NCI-H2196 (cell line): Measurements from ENCODE around the gene KIRREL1.
"Not testable (repeated sequence)": the region's sequence is repeated elsewhere in the genome, so short reads cannot be mapped to it uniquely, and the experiment has no call there.

Experiments used
- DNase-seq: peaks from one replicate; lab custom pipeline; 2025; ENCODE audit not compliant: unreplicated experiment; lab: John Stamatoyannopoulos, UW

Gene KIRREL1

DNA sequence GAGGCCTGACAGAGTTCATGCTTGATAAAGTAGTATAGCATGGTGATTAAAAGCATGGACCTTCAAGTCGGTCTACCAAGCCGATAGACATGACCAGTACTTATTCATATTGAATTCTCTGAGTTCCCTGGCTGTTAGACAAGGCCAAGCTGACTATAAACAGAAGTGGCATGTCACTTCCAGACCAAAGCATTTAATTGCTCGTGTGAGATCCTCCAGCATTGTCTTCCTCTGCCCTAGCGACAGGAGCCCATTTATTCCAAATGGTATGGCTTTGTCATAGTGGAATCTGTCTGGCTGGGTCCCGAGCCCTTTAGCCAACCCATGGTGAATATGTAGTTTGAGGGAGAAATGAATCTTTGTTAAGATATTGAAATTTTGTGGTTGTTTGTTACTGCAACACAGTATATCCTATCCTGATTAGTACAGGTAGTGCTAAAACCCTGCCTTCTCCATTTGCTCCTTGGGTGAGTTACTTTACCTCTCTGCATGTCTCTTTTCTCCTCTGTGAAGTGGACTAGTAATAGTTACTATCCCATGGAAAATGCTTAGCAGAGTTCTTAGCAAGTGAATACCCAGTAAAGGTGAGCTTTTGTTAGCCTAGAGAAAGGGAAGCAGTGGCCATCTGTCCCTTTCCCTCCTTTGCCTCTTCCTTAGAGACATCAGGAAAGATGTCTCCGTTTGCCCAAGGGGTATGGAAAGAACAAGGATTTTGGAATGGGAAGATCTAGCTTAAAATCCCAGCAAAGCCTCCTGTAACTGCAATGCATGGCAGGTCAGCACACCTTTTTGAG, 109.6 kb downstream of the KIRREL1 start:
- DNase-seq: no peak

DNA sequence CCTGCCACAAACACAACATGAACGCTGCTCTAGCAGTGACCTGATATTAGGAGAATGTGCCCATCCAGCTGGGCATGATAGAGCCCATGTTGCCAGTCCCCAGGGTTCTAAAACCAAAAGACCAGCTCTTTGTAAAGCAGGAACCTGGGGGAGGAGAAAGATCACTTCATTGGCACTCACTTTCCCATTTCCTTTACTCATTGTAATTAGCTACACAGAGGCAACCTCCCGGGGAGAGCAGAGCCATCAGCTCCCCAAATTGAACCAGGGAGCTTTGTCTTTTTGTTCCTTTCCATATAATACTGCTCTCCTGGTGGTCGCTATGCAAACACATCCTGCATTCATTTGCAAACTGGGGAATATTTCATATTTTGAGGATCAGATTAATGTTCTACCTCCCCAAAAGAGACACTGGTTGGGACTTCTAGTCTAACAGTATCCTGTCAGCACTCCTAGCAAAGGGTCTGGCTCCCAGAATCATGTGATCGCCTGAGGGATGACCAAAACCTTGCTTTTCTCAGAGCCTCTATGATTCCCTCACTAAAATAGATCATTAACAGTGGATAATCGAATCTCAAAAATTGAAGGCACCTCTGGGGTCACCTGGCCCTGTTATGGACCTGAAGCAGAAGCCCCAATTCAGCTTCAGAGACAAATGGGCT, 110.5 kb downstream of the KIRREL1 start:
- DNase-seq: no peak

DNA sequence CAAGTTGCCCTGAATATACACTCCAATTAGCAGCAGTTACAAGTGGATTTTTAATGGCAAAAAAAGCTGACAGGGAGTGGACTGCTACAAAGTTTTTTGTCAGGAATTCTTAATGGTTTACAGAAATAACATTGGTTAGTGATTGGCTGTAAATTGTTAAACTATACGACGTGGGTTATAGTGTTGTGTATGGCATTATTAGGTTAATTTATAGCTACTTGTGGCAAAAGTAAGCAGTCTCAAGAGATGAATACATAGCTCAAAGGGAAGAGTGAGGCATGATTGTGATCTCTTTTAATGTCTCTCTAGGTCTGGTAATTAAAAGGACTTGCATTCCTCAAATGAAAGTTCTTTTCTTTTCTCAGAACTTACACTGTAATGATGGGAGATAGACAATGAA, 111.4 kb downstream of the KIRREL1 start:
- no peak for DNase-seq

DNA sequence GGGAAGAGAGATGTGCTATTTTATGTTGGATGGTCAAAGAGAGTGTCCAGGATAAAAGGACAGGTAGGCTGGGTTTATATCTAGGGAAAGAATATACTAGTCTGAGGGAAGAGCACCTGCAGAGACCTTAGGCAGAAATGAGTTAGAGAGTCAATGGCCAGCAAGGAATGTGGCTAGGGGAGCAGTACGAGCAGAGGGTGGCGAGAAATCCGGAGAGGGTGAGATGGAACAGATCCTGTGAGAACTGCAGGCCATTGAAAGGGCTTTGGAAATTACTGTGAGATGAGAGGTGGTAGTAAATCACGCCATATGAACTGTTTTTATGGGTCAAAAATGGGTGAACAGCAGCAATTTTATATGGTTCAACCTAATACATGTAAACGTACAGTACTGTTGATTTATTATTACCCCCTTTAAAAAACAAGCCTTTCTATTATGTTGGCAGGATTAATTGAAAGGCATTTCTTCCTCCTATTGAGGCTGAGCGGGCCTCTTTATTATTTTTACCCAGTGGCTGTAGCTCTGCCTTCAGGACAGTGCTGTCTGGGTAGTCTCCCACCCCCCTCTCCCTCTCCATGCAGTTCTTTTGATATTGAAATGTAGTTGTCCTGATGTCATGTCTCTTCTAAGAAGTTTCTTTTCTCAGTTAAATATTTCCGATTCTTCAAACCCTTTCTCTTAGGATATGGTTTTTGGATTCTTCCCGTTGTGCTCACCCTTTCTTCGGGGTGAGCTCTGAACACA, 112.1 kb downstream of the KIRREL1 start:
- DNase-seq: no peak

DNA sequence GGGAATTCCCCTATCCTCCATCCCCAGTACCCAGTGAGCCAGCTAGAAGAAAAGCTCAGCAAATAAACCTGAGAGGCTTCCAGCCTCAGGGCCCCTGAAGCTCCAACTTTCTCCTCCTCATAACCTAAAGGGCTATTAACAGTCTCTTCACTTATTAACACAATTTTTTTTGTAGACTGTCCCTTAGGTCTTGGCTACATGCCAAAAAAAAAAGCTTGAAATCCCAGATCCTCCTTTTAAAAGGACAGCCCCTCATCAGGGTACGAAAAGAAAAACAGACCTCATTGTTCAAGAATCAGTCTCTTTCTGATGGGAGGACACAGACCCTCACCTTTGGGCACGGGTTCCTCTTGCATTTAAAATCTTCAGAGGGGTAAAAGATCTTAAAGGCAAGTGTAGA, 114.5 kb downstream of the KIRREL1 start:
- no peak for DNase-seq

DNA sequence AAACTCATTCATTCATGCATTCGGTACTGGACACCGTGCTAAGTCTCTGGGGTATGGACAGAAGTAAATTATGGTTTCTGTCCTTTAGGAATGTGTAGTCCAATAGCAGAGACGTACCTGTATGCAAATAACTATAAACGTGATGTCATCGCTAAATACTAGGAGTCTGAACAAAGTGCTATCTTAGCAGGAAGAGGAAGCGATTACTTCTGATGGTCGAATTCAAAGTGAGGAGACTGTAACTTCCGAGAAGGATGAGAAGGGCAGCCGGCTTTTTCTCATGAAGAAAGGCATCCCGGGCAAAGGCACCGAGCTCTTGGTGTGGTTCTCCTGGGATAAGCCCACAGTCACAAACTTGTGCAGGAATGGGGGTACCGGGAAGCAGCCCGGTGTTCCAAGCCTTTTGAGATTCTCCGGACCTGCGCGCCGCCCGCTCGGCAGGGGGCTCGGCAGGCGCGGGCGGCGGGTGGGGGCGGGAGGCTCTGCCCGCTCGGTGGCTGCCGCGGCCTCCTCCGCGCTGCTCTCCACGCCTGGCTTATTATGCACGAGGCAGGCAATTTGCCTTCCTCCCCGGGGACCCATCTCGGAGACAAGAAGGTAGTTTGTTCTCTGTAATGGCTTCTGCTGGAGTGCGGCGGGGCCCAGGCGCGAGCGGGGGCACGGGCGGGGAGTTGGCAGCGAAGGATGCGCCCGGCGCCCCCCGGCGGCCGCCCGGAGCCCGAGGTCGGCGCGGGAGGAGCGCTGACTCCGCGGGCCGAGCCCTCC, 119.7 kb downstream of the KIRREL1 start:
- DNase-seq: no peak

DNA sequence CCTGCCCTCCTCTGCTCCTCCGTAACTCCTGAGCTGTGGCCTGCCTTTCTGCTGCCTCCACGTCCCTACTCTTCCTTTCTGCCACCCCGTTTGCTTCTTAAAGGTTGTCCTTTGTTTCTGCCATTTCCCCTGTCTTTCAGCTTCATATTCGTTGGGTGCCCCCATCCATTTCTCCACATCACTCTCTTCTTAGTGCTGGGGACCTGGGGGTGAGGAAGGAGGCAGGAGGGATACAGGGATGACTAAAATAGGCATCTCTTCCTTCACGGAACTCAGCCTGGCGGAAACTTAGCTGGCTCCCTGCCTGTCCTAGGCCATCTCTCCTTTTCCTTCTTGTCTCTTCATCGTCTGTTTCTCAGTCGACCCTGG, 120.3 kb downstream of the KIRREL1 start:
- no peak for DNase-seq

DNA sequence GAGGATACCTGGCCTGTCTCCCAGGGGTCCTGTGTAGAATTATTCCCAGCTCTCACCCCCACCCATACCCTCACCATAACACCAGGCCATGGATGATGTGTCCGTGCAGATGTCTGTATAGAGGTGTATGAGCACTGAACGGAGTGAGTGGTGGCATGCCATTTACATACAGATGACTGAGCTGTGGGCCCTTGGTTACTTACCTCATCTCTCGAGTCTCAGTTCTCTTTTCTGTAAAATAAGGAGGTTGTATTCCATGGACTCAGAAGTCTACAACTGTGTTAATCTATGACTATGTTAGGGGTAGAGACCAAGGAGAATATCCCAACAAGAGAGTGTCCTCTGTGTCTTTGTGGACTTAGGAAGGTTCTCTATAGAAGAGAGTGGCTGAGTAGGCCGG, 121.7 kb downstream of the KIRREL1 start:
- DNase-seq: no peak

DNA sequence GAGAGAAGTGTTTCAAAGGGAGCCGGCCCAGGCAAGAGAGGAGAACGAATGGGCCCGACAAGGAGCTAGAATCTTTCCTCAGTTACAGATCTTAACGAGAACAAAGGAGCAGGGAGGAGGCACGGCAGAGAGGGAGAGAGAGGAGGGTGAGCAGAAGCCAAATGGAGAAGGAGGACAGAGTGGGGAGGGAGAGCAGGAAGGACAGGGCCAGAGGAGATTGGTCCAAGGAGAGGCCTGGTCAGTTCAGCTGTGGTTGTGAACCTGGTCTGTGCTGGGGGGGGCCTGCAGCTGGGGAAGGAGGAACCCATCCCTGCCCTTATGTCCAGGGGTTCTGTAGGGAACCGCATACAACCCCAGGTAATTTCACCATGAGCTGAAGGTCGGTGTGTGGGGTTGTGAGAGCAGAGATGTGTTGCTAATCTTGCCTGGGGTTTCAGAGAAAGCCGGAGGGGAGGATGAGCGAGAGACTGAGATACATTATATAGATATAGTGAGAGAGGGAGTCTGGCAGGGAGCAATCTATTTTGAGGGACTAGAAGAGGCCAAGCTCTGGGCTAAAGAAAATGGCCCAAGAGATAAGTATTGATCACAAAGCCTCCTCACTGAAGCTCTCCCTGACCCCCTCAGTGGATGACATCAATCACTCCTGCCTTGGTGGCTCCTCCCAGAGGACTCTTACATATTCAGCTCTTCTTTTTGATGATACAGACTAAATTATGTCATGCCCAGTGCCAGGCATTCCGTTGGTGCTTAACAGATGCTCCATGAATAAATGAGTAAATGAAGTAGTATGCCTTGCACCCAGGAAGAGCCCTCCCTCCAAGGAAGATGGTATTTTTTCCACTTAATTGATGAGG, 123.1 kb downstream of the KIRREL1 start:
- no peak for DNase-seq

DNA sequence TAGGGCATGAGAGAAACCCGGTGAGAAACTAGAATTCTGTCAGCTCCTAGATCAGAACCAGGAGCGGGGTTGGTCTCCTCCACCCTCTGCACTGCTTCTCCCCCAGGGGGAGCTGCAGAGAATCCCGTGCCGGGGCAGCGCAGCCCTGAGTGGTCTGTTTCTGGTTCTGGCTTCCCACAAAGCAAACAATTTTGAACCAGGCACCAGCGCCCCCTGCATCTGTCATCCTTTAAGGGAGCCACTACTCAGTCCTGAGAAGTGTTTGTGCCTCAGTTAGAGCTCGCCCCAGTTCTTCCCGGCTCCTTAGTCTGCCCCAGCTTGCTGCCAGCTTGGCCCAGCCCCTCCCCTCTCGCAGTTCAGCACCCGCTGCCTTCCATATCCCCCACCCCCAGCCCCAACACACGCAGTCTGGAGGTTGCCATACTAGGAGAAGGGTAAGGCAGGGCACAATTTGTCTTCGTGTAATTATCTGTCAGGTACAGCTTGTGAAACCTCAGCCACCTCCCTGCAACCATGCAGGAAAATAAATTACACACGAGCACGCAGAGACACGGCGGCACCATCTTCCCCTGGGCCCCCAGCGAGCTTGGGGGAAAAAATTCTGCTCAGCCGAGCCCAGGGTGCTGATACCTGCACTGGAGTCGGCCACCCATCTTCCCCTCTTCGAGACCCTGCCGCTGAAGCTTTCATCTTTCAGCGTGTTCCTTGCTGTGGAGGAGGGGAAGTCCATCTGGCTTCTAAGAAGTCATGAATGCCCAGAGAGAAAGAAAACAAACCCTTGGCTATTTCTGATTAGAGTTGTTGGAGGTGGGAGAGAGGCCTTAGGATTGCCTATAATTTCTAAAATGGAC, 124.6 kb downstream of the KIRREL1 start:
- no peak for DNase-seq

DNA sequence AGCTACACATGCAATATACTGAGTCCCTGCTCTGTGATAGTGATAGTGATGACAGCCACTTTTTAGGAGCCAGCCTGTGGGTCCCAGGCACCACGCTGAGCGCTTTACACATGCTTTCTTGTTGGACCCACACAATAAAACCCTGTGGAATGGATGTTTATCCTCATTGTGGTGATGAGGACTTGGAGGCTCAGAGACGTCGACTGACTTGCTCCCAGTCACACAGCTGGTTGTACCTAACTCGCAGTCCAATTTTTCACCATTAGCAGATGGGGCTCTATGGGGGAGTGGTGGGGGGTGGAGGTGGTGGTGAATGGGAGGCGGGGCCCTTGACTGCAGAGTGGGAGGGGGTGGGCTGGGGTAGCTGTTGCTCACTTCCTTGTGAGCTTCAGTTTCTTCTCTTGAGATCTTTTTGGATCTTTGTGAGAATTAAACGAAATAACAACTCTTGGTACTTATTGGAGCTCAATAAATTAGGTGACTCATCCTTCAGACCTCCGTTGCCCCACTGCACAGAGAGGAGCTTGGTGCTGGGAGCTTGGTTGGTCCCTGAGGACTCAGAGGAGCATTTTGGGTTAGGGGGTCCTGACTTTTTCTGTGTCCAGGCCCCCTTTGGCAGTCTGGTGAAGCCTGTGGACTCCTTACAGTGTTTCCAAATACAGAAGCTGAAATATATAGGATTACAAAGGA, 125.4 kb downstream of the KIRREL1 start:
- DNase-seq: no peak

DNA sequence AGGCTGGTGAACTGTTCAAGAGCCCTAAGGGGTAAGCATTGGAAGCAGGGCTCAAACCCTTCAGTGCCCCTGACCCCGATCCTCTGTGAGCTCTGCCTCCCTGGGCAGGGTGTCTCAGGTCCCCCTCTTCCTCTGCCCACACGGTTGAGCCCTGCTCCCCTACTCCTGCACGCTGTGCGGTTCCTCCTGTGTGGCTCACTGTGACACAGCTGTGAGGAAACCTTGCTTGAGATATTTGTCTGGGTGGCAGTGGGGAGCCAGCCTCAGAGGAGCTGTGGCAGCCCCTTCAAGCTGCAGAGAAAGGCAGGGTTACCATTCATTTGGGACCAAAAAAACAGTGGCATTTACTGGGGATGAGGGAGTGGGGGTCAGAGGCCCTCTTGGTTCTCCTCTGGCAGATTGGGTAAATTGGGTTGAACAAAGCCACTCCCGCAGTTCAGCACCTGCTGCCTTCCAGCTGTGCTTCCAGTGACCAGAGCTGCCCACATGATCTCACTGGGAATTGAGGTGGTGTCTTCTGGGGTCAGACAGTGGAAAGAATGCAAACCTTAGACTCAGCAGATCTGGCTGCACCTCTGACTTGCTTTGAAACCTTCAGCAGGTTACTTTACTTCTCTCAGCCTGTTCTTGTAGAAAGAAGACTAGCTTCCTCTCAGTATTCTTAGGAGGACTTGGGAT, 126.7 kb downstream of the KIRREL1 start:
- DNase-seq: no peak

DNA sequence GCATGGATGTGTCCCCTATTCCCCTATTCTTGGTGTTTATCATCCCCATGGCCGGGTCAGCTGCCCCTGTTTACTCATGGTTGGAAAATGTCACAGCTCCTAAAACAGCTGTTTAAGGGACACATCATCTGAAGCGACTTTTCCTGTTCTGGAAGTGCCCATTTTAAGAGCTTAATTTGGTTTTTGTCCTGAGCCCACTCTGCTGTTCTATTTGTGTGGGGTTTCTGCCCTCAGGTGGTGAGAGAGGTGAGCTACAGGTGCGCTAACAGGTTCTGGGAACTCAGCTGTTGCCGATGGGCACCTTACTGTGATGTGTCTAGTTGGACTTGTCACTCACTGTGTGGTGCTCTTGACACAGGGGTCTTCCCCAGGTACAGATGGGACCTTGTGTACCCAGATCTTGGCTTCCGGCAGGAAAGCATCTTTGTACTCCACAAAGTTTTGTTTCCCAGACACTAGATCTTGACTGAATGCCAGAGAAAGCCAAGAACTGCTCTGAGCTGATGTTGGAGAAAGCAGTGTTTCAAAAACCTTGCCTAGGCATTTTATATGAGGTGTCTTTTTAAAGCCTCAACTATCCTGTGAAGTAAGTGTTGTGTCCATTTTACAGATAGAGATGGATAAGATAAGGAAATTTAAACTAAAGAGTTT, 128.3 kb downstream of the KIRREL1 start:
- DNase-seq: peak; percentile 4

DNA sequence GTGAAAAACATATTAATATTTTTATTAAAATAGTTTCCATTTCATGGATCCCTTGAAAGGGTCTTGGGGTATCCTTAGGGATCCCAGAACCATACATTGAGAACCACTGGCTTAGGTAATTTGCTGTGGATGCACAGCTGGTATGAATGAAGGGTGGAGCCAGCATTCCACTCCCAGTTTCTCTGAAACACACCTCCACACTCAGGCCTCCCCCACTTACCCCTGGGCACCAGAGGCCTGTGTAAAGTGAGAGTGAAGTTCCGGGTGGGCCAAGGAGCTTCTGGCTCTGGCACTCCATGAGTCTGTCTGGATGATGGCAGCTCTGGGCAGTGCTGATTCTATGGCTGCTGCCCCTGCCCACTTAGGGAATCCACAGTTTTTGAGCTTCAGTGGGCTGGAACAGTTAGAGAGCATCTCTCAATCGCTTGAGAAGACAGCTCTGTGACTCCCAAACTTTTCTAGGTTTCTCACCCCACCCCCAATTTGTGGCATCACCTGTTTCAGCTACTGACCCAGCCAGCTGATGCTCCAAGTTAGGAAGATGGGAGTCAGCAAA, 129.5 kb downstream of the KIRREL1 start:
- DNase-seq: no peak

DNA sequence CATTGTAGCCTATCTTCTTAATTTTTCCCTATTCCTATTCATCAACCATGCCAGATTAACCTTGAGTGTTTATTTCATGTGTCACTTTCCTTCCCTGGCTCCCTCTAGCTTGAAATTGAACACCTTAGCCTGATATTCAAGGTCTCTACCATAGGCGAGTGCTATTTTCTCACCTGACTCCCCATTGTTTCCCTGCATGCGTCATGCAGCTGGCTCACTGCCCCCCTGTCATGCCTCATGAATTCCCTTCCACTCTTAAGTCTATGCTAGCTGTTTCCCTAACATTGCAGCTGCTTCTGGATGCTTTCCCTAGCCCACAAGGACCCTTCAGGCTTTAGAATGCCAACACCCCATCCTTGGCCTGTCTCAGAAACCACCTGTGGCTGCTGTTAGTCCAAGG, 130.6 kb downstream of the KIRREL1 start:
- DNase-seq: no peak

DNA sequence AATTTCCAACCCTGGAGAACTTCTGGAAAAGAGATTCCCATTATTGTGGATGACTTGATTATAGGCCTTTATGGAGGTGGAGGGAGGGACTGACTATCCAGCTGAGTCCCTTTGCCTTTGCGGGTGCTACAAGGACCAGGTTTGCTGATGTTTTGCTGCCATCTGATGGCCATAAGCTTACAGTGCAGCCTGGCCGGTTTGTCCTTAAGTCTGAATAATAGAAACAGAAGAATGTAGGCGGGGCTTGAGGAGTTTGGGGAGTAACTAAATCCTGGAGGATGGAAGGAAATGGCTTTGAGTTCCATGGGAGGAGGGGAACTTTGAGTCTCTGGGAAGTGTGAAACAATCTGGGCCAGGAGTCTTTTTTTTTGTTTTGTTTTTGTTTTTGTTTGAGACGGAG, 131.6 kb downstream of the KIRREL1 start:
- DNase-seq: peak; percentile 76

DNA sequence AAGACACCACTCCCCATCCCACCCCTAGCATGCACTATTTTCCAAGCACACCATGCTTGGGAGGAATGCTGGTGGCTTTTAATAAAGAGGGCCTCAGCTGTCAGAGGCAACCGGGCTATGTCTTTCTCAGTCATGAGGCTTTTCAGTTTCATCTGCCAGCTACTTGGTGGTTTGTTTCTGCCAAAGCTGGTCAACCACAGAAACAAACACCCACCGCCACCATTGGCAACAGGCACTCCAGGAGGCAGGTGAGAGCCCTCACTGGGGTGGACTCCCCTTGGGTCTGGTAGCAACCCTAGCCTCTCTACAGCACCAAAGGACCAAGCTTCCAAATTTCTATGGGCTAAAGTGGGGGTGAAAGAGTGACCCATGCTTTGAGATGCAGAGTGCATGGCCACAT, 133.0 kb downstream of the KIRREL1 start:
- no peak for DNase-seq

DNA sequence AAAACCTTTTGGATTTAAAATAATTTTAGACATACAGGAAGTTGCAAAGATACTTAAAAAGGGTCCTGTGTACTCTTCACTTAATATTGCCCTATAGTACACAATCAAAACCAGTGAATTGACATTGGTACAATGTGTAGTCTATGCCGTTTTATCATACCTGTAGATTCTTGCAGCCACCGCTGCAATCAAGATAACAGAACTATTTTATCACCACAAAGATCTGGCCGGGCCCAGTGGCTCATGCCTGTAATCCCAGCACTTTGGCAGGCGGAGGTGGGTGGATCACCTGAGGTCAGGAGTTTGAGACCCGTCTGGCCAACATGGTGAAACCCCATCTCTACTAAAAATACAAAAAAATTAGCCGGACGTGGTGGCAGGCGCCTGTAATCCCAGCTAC, 135.1 kb downstream of the KIRREL1 start:
- not testable (repeated sequence) for DNase-seq
